GM19035 (cell line): ENCODE data around the gene SUCO.
"Not testable (repeated sequence)": the region's sequence is repeated elsewhere in the genome, so short reads cannot be mapped to it uniquely, and the experiment has no call there.

ENCODE experiments used
- ATAC-seq: cut with Tn5 transposase; IDR thresholded peaks from one replicate; pipeline ENCODE4 v1.9.1; 2021; ENCODE audit not compliant: unreplicated experiment

The SUCO gene

DNA sequence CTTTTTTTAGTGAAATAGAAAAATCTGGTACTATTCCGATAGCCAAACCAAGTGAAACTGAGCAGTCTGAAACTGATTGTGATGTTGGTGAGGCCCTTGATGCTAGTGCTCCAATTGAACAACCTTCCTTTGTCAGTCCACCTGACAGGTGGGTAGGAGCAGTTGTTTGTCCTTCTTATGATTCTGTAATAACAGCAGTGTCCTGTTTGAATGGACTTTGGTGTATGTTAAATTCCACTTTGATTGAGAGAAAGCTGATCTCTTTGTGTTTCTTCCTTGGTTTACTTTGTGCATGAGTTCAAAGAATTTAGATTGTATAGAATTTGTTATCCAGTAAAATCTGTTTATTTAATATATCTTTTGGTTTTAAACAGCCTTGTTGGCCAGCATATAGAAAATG is 24.3 kb downstream of the SUCO start:
- ATAC-seq = no peak

DNA sequence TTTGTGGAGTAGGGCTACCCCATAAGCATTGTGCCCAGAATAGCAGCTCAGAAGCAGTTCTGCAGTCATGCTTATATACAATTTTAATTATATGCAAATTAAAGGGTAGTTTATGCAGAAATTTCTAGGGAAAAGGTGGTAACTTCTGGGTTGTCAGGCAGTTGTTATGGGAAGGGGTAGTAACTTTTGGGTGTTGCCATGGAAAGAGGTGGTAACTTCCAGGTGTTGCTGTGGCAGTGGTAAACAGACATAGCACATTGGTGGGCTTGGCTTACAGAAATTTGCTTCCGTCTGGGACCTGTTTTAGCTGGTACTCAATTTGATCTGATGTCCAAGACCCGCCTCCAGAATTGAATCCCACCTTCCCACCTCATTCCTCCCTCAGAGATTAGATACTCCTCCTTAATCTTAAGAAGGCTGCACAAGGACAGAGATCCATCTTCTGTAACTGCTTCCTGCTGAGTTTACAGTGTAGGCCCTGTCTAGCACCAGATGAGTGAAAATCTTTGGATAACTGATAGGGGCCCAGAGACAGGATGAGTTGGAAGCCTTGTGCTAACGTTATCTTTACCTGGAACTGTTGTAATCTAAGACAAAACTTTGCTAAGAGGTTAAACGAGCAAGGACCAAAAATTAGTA is 26.7 kb downstream of the SUCO start:
- no peak for ATAC-seq

DNA sequence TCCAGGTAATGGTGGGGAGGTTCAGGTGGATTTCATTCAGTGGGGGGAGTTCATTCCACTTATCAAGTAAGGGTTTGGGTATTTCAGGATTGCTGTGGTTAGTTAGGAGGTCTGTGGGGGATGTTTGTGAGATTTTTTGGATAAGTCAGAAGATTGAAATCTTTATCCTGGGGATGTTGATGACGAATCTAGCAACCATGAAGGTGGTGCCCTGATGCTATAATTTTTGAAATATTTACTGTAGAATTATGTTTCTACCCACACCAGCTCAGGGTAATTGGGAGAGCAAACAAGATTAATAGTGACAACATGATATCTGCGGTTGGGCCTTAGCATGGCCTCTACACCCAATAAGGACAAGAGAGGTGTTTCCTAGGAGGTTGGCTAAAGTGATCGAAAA is 28.3 kb downstream of the SUCO start:
- ATAC-seq = no peak

DNA sequence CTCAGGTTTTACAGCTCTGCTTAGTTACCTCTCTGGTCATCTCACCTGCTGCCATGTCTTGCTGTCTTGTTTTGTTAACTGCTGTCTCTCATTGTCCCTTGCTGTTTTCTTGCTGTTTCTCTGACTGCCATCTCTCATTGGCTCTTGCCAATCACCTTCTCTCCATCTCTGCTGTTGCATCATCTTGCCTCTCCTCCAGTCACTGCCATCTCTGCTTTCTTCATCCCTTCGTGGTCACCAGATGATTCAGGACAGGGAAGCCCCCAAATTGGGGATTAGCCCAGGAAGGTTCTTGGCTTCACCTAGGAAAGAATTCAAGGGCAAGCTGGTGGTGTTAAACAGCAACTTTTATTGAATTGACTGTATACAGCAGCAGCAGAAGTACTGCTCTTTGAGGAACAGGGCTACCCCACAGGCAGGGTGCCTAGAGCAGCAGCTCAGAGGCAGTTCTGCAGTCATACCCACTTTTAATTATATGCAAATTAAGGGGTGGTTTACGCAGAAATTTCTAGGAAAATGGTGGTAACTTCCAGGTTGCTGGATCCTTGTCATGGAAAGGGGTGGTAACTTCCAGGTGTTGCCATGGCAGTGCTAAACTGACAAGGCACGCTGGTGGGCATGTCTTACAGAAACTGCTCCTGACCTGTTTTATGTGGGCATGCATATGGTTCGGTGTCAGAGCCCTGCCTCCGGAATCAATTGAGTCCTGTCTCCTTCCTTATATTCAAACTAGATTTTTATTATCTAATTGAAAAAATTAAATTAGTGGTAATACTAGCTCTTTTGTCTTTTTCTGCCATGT is 33.4 kb downstream of the SUCO start:
- no peak for ATAC-seq

DNA sequence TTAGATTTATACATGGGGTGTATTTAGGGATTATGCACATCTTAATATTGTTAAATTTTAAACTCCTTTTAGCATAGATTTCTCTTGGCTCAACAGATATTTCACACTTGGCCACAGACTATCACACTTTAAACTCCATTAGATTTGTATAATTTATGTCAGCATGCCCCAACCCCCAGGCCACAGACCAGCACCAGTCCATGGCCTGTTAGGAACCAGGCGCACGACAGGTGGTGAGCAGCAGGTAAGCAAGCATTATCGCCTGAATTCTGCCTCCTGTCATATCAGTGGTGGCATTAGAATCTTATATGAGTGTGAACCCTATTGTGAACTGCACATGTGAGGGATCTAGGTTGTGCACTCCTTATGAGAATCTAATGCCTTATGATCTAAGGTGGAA is 34.8 kb downstream of the SUCO start:
- ATAC-seq = no peak

DNA sequence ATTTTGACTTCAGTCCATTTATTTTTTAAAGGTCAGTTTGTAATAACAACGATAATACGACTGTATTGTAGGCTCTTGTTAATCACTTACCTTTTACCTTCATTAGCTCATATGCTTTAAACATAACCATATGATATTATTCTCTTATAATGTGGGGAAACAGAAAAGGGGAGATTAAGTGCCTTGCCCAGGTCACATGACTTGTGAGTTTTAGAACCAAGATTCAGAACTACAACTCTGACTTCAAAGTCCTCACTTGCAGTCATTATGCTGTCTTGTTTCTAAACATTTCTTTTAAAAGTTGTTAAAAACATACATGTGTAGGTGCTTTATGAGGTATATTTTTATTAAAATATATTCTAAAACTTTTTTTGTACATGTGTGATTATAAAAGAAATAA is 41.1 kb downstream of the SUCO start:
- ATAC-seq = no peak

GRCh38 chr1:172578586-172578985 is 45.6 kb downstream of the SUCO start:
- ATAC-seq = no peak

DNA sequence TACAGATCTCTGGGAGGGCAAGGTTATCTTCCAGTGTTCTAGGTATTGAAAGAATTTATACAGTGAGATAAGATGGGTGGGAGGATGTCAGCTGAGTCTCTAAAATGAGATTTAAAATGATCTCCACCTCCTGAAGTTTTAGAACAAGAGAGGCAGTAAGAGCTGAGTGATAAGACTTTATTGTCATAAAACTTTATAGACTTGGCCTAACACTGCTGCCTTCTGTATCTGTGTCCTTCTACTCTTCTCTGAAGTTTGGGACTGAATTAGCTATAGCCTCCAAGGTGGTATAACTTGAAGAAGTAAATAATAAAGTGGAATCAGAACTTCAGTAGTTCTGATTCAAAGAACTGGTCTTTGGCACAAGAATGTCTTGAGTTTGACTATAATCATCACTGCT is 48.3 kb downstream of the SUCO start:
- no peak for ATAC-seq

DNA sequence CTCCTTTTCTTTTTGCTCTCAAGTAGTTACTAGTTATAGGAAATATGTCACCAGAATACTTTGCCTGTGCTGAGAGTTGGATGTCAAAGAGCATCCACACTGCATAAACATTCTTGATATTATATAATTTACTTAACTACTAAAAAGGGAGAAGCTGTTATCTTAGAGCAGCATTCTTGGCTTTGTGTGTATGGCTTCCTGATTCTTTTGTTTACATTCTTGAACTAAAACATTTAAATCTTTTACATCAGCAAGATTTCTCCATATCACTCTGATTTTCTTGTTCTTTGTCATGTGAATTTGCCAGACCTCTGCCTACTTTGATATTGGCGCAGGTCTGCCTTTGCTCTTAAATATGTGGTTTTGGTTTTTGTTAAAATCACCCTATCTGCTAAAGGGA is 48.8 kb downstream of the SUCO start:
- ATAC-seq = no peak

- no peak for ATAC-seq
Measured at GRCh38 chr1:172582889-172583288, 49.9 kb downstream of the SUCO start.

- no peak for ATAC-seq
Measured at GRCh38 chr1:172585348-172585747, 52.4 kb downstream of the SUCO start.

DNA sequence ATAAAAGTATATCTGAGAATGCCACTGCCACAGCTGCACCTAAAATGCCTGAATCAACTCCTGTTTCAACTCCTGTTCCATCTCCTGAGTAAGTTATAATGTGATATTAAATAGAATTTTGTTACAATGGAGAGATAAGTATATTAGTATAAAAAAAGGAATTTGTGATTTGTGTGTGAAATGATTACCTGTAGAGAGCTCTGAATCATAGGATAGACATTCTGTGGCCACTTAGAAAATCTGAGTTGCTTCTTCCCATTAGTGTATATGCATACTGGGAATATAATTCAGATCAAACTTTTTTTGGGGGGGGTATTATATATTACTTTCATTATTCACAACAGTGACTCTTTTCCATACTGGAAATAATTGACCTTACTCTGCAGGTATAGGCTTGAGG is 52.9 kb downstream of the SUCO start:
- ATAC-seq = no peak

DNA sequence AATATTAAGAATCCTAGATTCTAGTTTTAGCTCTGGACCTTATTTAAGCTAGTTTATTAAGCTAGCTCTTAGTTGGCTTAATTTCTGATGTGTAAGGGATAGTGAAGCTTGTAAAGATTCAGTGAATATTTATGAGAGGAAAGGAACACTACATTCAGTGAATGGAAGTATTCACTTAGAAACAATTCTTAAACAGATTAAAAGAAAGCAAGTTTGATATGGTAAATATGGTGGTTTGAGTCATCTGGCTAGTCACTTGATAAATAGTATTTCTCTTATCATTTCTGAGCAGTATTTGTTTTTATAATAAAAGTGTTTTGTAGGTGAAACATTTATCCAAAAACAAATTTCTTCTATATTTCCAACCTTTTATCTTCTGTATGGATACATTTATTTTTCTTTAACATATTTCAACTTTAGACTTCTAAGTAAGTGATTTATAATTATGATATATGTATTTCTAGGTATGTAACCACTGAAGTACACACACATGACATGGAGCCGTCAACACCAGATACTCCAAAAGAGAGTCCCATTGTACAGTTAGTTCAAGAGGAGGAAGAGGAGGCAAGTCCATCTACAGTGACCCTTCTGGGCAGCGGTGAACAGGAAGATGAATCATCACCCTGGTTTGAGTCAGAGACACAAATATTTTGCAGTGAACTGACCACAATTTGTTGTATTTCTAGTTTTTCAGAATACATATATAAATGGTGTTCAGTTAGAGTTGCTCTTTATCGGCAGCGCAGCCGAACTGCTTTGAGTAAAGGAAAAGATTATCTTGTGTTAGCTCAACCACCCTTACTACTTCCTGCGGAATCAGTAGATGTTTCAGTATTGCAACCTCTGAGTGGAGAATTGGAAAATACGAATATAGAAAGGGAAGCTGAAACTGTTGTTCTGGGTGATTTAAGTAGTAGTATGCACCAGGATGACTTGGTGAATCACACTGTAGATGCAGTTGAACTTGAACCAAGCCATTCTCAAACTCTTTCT is 55.6 kb downstream of the SUCO start:
- no peak for ATAC-seq

DNA sequence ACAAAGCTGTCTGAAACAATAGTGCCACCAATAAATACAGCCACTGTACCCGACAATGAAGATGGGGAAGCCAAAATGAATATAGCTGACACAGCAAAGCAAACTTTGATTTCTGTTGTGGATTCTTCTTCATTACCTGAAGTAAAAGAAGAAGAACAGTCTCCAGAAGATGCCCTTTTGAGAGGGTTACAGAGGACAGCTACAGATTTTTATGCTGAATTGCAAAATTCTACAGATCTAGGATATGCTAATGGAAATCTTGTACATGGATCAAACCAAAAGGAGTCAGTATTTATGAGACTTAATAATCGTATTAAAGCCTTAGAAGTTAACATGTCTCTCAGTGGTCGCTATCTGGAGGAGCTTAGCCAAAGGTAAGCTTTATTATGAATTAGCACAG is 56.6 kb downstream of the SUCO start:
- no peak for ATAC-seq

GRCh38 chr1:172591429-172591828 is 58.5 kb downstream of the SUCO start:
- ATAC-seq = not testable (repeated sequence)

GRCh38 chr1:172595066-172595465 is 62.1 kb downstream of the SUCO start:
- not testable (repeated sequence) for ATAC-seq

GRCh38 chr1:172596782-172597181 is 63.8 kb downstream of the SUCO start:
- ATAC-seq = not testable (repeated sequence)

- ATAC-seq = no peak
Measured at GRCh38 chr1:172599912-172600311, 67.0 kb downstream of the SUCO start.

DNA sequence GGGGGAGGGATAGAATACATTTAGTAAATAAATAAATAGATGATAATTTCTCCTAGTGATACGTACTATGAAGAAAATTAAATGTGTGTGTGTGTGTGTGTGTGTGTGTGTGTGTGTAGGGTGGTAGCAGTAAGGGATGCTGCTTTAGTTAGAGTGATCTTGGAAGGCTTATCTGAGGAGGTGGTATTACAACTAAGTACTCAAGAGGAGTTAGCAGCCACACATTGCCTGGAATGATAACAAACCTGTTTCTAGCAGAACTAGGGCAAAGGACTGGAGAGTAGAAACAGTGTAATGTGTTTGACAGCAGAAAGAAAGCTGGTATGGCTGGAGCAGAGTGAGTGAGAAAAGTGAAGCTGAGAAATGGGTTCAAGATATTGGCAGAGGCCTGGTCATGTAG is 67.7 kb downstream of the SUCO start:
- ATAC-seq = no peak

GRCh38 chr1:172601046-172601630 is 68.2 kb downstream of the SUCO start:
- no peak for ATAC-seq

DNA sequence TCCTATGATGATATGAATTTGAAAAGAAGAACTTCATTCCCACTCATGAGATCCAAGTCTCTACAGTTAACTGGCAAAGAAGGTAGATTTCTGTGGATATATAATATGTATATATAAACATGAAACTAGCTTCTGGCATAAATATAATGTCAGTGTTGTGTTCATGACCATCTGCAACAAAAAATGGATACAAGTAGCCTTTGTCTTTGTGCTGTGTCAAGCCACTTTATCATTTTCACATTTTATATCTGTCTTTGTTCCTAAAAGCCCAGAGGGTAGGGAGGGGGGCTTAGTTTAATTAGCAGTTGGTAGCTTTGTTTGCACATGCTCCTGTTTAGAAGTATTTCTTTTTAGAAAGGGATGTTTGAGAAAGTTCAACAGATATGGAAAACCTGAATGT is 69.8 kb downstream of the SUCO start:
- no peak for ATAC-seq
